K562 (cell line): ENCODE measurements around the gene COX20. TPM values are rescaled to one million over a fixed set of nuclear protein-coding genes. Genes with fewer than 3 reads are reported as not detected.
A peak's percentile ranks its signal among the peaks of the same experiment; 100 is the strongest.

ENCODE experiments used
- AFF4 ChIP-seq: sonication (generic); formaldehyde crosslinking; IDR thresholded peaks from 2 replicates; pipeline ENCODE4 v1.8.0; 2023; ENCODE audit warnings: mild to moderate bottlenecking, missing genetic modification reagents
- CREB1 ChIP-seq, 2 experiments: sonication (generic) in 1 of 2; formaldehyde crosslinking in 1 of 2; IDR thresholded peaks; 2 replicates each; pipeline versions ENCODE4 v1.6.1 to v1.8.0; 2012 to 2022; ENCODE audit warnings: inconsistent platforms in 1 of 2, mild to moderate bottlenecking in 1 of 2, missing genetic modification reagents in 1 of 2, moderate library complexity in 1 of 2
- KHSRP ChIP-seq: fragments of 450-650 bp; IDR thresholded peaks from 2 replicates; pipeline ENCODE4 v1.6.1; 2017
- NBN ChIP-seq: fragments of 450-650 bp; IDR thresholded peaks from 2 replicates; pipeline ENCODE4 v1.6.1; 2016; ENCODE audit warnings: low read depth, mild to moderate bottlenecking
- POLR2G ChIP-seq: fragments of 200-400 bp; formaldehyde crosslinking; IDR thresholded peaks from 2 replicates; pipeline ENCODE4 v1.6.1; 2017; ENCODE audit warnings: low read depth, mild to moderate bottlenecking, antibody characterized with exemption, low read length, moderate library complexity
- PPARD ChIP-seq: fragments of 250-450 bp; sonication (Bioruptor Pico); IDR thresholded peaks from 2 replicates; pipeline ENCODE4 v1.8.0; 2022; ENCODE audit warnings: inconsistent platforms, mild to moderate bottlenecking, moderate library complexity
- SRSF7 ChIP-seq: fragments of 200-400 bp; formaldehyde crosslinking; optimal IDR thresholded peaks from 2 replicates; pipeline ENCODE3; 2017; ENCODE audit warnings: mild to moderate bottlenecking, low read depth, low read length
- ZNF217 ChIP-seq: sonication (generic); formaldehyde crosslinking; IDR thresholded peaks from 2 replicates; pipeline ENCODE4 v1.8.0; 2022; ENCODE audit warnings: mild to moderate bottlenecking, missing genetic modification reagents
- polyA plus RNA-seq, 8 experiments: library from polyadenylated mRNA; depleted of rRNA in 4 of 8; stranded (reverse) in 5 of 8; unstranded in 3 of 8; fragments of >200 nt; fragmentation: Nextera tagmentation in 2 of 8; fragmentation: Illumina TruSeq in 1 of 8; extraction: Ambion mirVana in 2 of 8; extraction: Trizol in 1 of 8; gene quantifications; 2 replicates each; pipeline versions ENCODE4 v1.2.1 to v1.2.3, GENCODE V29; 2011 to 2014; ENCODE audit warnings: inconsistent platforms in 1 of 8, missing spikeins in 1 of 8
- total RNA-seq, 7 experiments: library from RNA; depleted of rRNA in 6 of 7; stranded (reverse); fragments of >200 nt in 6 of 7; fragmentation: Illumina TruSeq in 2 of 7; extraction: Trizol in 2 of 7; gene quantifications; 2 replicates each; pipeline versions ENCODE4 v1.2.1 to v1.2.3, GENCODE V29; 2011 to 2021; ENCODE audit warnings: low replicate concordance in 1 of 7
- TF ChIP-seq, protein P1 (sequence below): fragments of 150-350 bp; IDR thresholded peaks from 2 replicates; pipeline ENCODE4 v1.6.1; 2014; ENCODE audit warnings: low read depth, mild to moderate bottlenecking, low read length, borderline replicate concordance
- TF ChIP-seq, protein P2 (sequence below), 2 experiments: fragments of 450-650 bp; formaldehyde crosslinking in 1 of 2; IDR thresholded peaks; 2 replicates each; pipeline versions ENCODE4 v1.4.0 to v1.6.1; 2014 to 2020; ENCODE audit warnings: mild to moderate bottlenecking in 2 of 2, borderline replicate concordance in 1 of 2, low read depth in 1 of 2

The COX20 gene
- total and polyA plus RNA-seq, 9 of the 15 experiments (the other 6 are each of a cell fraction or from before 2014, with no cell fraction given) = 41.5 to 192 (median 84.3) TPM

DNA sequence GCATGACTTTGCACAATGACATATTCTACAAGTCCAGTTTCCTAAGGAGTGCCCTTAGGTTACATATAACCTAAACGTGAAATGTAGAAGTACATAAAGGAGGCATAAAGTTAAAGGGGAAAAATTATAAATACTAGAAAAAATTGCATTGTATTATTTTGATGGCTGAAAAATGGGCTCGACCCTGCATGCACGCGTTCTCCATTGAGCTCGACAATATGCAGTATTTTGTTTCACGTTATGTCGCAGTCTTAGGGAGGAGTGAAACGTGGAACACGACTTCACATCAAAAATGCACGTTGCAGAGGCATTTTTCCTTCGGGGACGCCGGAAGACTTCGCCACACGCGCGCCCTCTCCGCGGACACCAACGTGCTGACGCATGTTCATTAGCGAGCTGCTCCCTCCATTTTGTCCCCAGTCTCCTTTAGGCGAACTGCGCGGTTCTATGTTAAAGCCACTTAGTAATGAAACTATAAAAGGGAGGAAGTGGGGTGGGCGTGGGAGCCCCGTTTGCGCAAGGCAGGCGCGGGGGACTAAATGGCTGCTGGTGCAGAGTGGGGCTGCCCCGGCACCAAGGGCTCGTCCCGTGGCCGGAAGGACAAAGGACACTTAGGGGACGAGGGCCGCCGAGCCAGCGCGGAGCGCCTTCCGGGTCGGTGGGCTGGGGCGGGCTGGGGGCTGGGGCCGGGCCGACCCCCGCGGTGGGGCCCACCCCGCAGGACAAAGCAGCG, 749 bp upstream of the COX20 start (continued):
- peak; percentile 65 for TF ChIP-seq CREB1 (IDR thresholded peaks at IDR 0.05)
- peak; percentile 58; the same call in 1 of the 2 replicates for TF ChIP-seq CREB1 (CRISPR knock-in tag; IDR thresholded peaks at IDR 0.05)
- 0 out of 2 replicates have a peak, but pooled peaks have one; percentile 45 for TF ChIP-seq ZNF217 (CRISPR knock-in tag)
- peak; percentile 95 for TF ChIP-seq AFF4 (CRISPR knock-in tag)
- TF ChIP-seq NBN = peak; percentile 35
- TF ChIP-seq, protein P1, sequence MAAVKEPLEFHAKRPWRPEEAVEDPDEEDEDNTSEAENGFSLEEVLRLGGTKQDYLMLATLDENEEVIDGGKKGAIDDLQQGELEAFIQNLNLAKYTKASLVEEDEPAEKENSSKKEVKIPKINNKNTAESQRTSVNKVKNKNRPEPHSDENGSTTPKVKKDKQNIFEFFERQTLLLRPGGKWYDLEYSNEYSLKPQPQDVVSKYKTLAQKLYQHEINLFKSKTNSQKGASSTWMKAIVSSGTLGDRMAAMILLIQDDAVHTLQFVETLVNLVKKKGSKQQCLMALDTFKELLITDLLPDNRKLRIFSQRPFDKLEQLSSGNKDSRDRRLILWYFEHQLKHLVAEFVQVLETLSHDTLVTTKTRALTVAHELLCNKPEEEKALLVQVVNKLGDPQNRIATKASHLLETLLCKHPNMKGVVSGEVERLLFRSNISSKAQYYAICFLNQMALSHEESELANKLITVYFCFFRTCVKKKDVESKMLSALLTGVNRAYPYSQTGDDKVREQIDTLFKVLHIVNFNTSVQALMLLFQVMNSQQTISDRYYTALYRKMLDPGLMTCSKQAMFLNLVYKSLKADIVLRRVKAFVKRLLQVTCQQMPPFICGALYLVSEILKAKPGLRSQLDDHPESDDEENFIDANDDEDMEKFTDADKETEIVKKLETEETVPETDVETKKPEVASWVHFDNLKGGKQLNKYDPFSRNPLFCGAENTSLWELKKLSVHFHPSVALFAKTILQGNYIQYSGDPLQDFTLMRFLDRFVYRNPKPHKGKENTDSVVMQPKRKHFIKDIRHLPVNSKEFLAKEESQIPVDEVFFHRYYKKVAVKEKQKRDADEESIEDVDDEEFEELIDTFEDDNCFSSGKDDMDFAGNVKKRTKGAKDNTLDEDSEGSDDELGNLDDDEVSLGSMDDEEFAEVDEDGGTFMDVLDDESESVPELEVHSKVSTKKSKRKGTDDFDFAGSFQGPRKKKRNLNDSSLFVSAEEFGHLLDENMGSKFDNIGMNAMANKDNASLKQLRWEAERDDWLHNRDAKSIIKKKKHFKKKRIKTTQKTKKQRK = no peak
- no peak; the same call in 1 of the 2 replicates for TF ChIP-seq POLR2G
- TF ChIP-seq SRSF7 = no peak
- no peak for TF ChIP-seq KHSRP
- no peak for TF ChIP-seq PPARD (CRISPR knock-in tag)
- TF ChIP-seq, protein P2, sequence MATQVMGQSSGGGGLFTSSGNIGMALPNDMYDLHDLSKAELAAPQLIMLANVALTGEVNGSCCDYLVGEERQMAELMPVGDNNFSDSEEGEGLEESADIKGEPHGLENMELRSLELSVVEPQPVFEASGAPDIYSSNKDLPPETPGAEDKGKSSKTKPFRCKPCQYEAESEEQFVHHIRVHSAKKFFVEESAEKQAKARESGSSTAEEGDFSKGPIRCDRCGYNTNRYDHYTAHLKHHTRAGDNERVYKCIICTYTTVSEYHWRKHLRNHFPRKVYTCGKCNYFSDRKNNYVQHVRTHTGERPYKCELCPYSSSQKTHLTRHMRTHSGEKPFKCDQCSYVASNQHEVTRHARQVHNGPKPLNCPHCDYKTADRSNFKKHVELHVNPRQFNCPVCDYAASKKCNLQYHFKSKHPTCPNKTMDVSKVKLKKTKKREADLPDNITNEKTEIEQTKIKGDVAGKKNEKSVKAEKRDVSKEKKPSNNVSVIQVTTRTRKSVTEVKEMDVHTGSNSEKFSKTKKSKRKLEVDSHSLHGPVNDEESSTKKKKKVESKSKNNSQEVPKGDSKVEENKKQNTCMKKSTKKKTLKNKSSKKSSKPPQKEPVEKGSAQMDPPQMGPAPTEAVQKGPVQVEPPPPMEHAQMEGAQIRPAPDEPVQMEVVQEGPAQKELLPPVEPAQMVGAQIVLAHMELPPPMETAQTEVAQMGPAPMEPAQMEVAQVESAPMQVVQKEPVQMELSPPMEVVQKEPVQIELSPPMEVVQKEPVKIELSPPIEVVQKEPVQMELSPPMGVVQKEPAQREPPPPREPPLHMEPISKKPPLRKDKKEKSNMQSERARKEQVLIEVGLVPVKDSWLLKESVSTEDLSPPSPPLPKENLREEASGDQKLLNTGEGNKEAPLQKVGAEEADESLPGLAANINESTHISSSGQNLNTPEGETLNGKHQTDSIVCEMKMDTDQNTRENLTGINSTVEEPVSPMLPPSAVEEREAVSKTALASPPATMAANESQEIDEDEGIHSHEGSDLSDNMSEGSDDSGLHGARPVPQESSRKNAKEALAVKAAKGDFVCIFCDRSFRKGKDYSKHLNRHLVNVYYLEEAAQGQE (IDR thresholded peaks at IDR 0.05; ENCODE audit: borderline replicate concordance) = no peak
- TF ChIP-seq, protein P2 (CRISPR knock-in tag; IDR thresholded peaks at IDR 0.05; ENCODE audit: low read depth) = no peak; the same call in 1 of the 2 replicates
